OCI-LY7 (cell line): ENCODE data around the gene JUN.

Source experiments
- EZH2phosphoT487 ChIP-seq: fragments of 200-600 bp; sonication (generic); IDR thresholded peaks from 2 replicates; pipeline ENCODE4 v1.6.1; 2018; ENCODE audit warnings: low read depth, borderline replicate concordance, mild to moderate bottlenecking, mixed run types, antibody characterized with exemption, low read length, moderate library complexity, mixed read lengths
- TF ChIP-seq, protein P1 (sequence below): fragments of 200-600 bp; sonication (generic); conservative IDR thresholded peaks from 2 replicates; pipeline ENCODE4 v1.5.1; 2014; ENCODE audit warnings: mild to moderate bottlenecking, antibody characterized with exemption, low read length, moderate library complexity, mixed read lengths

DNA sequence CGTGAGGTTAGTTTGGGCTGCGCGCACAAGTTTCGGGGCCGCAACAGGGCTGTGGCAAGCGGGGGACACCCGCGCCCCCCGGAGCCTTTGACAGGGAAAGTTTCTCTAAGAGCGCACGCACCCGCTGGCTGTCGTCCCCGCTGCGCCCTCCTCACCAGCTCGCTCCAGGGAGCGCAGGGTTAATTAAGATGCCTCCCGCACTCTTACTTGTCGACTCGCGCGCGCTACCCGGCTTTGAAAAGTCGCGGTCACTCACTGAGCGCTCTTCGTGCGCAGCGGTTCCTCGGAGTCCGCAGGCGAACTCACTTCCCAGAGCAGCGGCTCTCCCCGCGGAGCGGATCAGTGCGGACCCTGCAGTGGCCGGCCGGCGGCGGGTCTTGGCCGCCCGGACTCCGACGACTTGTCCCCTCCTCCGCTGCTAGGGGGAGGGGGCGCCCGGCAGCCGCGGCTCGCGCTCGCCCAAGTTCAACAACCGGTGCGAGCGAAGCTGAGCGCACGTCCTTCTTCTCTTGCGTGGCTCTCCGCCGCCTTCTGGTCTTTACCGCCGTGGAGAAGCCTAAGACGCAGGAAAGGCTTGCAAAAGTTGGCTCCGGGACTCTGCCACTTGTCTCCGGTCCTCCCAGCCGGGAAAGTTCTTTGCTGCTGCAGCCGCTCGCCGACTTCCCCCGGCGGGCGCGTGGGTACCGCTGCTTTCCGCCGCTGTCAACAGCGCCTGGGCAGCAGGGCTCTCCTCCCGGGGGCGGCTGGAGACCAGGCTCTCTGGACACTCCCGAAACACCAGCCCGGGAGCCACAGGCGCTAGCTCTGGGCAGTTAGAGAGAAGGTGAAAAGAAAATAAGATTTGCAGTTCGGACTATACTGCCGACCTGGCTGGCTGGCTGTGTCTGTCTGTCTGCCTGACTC lies 506 bp downstream of the JUN start:
- TF ChIP-seq, protein P1, sequence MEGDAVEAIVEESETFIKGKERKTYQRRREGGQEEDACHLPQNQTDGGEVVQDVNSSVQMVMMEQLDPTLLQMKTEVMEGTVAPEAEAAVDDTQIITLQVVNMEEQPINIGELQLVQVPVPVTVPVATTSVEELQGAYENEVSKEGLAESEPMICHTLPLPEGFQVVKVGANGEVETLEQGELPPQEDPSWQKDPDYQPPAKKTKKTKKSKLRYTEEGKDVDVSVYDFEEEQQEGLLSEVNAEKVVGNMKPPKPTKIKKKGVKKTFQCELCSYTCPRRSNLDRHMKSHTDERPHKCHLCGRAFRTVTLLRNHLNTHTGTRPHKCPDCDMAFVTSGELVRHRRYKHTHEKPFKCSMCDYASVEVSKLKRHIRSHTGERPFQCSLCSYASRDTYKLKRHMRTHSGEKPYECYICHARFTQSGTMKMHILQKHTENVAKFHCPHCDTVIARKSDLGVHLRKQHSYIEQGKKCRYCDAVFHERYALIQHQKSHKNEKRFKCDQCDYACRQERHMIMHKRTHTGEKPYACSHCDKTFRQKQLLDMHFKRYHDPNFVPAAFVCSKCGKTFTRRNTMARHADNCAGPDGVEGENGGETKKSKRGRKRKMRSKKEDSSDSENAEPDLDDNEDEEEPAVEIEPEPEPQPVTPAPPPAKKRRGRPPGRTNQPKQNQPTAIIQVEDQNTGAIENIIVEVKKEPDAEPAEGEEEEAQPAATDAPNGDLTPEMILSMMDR = no peak
- TF ChIP-seq EZH2phosphoT487 = no peak
